Measurements from ENCODE around the gene GLB1L2. TPM values are rescaled to one million over a fixed set of nuclear protein-coding genes. Genes with fewer than 3 reads are reported as not detected.

Gene GLB1L2
- 27.1 TPM for total RNA-seq (2021; ENCODE audit: unreplicated experiment)
- polyA plus RNA-seq (2012): 23.0 and 29.0 TPM in 2 replicates
- percentile 56 among the genes with signal in this experiment for Bru-seq, nascent RNA
- percentile 60 among the genes with signal in this experiment for BruChase-seq, experiment 1, labeled RNA remaining after a 6-hour chase
- percentile 64 among the genes with signal in this experiment for BruChase-seq, experiment 2, labeled RNA remaining after a 2-hour chase
- long read RNA-seq, transcript GLB1L2-205 (19 exons, 3,365 nt): major isoform, 14 of 73 reads
- long read RNA-seq, partial matches to known transcripts: 16 of 73 reads
- long read RNA-seq, other reads (novel, unspliced or antisense): 43 of 73 reads

DNA sequence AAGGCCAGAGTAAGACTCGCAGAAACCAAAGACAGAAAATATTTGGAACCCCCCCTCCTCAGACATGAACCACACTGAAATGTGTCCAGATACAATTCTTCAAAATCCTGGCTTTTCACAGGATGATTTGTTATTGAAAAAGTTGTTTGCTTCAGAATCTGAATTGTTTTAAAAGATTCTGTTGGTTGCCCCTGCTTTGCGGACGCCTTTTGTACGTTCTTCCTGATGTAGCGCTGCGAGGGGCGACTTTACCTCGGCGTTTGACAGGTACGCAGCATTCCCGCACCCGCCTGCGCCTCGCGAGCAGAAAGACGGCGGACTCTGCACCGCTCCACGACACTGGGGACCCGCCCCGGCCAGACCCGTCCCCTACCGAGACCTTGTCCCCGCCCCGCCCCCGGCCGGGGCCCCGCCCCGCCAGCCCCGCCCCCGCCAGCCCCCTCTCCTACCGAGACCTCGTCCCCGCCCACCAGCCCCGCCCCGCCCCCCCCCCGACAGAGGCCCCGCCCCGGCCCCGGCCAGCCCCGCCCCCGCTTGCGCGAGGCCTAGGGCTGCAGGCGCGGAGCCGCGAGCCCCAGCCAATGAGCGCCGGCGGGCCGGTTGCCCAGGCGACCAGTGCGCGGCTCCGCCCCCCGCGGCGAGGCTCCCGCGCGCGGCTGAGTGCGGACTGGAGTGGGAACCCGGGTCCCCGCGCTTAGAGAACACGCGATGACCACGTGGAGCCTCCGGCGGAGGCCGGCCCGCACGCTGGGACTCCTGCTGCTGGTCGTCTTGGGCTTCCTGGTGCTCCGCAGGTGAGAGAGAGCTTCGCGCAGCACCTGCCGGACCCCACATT, at the start of gene GLB1L2:
TSS of gene GLB1L2 (plus strand) at position 635 of the 835 bp plus-strand sequence. CDS start at position 709, 74 bp downstream.
- peak within 1 kb of the TSS; percentile 98 for H2AFZ ChIP-seq (ENCODE audit: low read depth, low read length, poor library complexity, severe bottlenecking)

More for the DNA sequence above, at the start of gene GLB1L2:
- ATAC-seq: peak; percentile 90
- Histone ChIP-seq H3K4me1 (ENCODE audit: control insufficient read depth in 1 of 2, insufficient read depth in 2 of 2, low read length in 2 of 2) (peaks cover 17 to 38% of the 10 kb centered on the region in 2 experiments; a peak in 3 of 4 replicates), H3K4me2 (ENCODE audit: low read length) (peak within 1 kb of the TSS; percentile 93), H3K79me2 (ENCODE audit: insufficient read depth, low read length) (0 out of 2 replicates have a peak, but pooled peaks cover 4% of the 10 kb centered on the region), H3K4me3 (replicated peaks in 1 of 2; ENCODE audit: low read depth in 1 of 2, low read length in 2 of 2) (peak within 1 kb of the TSS; percentile 67 to 71), H3K9me3 (ENCODE audit: control insufficient read depth in 1 of 2, insufficient read depth in 1 of 2, low read depth in 1 of 2, low read length in 2 of 2) (no peaks in the 10 kb centered on the region), H3K27ac (ENCODE audit: low read depth, low read length) (peak within 1 kb of the TSS; percentile 14; the same call in 1 of the 2 replicates), H4K20me1 (ENCODE audit: insufficient read depth) (no peaks in the 10 kb centered on the region), H3K9ac (ENCODE audit: low read length) (peak within 1 kb of the TSS; percentile 72), H3K9me2 (ENCODE audit: insufficient read depth) (no peaks in the 10 kb centered on the region), H3K27me3 (ENCODE audit: insufficient read depth, low read length) (no peaks in the 10 kb centered on the region), H3K36me3 (ENCODE audit: control insufficient read depth in 1 of 2, insufficient read depth in 2 of 2, low read length in 2 of 2) (no peaks in the 10 kb centered on the region)
- peak; percentile 45 for DNase-seq (ENCODE audit: low read depth, low spot score)
- no TSS peak for BruUV-seq (replicated peaks)
- TF ChIP-seq POLR2AphosphoS5 (IDR thresholded peaks at IDR 0.05; ENCODE audit: low read depth, low read length): peak; percentile 28
- TF ChIP-seq ELF1 (IDR thresholded peaks at IDR 0.05; ENCODE audit: borderline replicate concordance, low read depth): no peak
- peak; percentile 77 for TF ChIP-seq MAX (IDR thresholded peaks at IDR 0.05)
- TF ChIP-seq POLR2A (IDR thresholded peaks at IDR 0.05; ENCODE audit: borderline replicate concordance, extremely low read depth, insufficient read depth, insufficient read length): no peak
- ChIA-PET CTCF (no interaction called here), RAD21 (ENCODE audit: low non-redundant PET in 1 of 2, low total read pairs in 2 of 2, uncharacterized antibody in 2 of 2, unreplicated experiment in 2 of 2) (no interaction called here), POLR2A (no interaction called here)
- intact Hi-C loops (cut with micrococcal nuclease): loop anchor here (2.0 to 10.0 kb wide), 2 partner anchors 107 to 323 kb away; partner anchors contain the start of gene VPS26B

All from HCT116 (cell line).